B cell (primary cell): ENCODE measurements around the gene SLC44A3. TPM values are rescaled to one million over a fixed set of nuclear protein-coding genes. Genes with fewer than 3 reads are reported as not detected.

Source experiments
- ATAC-seq: fragments of 200-7000 bp; cut with Tn5 transposase; one replicate; pipeline ENCODE4 v1.10.0; 2021; ENCODE audit warnings: low read depth, mild to moderate bottlenecking, moderate number of reproducible peaks, moderate library complexity
- CTCF ChIA-PET: fragments of 350-600 bp; sonication (Branson Sonifier 250); formaldehyde crosslinking; loops from one replicate; lab custom pipeline; 2021; ENCODE audit warnings: antibody characterized with exemption, inconsistent platforms; lab: Charles Lee
- POLR2A ChIA-PET: fragments of 350-600 bp; sonication (Branson Sonifier 250); formaldehyde crosslinking; loops from one replicate; lab custom pipeline; 2021; ENCODE audit warnings: antibody characterized with exemption; lab: Charles Lee
- DNase-seq: peaks from one replicate; pipeline ENCODE4 v3.0.0; 2013
- H2AFZ ChIP-seq: 2 replicates; pipeline ENCODE4 v1.6.1; 2012; ENCODE audit warnings: mild to moderate bottlenecking, low read depth, low read length; ENCODE audit not compliant: insufficient read depth, poor library complexity, severe bottlenecking
- H3K27ac ChIP-seq, 2 donors: 1 replicate in 1 of 2; 2 replicates in 1 of 2; pipeline ENCODE4 v1.5.1; 2012 to 2013; ENCODE audit warnings: low read length in 2 of 2, mild to moderate bottlenecking in 2 of 2, moderate library complexity in 1 of 2
- H3K27me3 ChIP-seq, 4 experiments: fragments of 200-600 bp in 1 of 4; sonication (generic) in 1 of 4; replicated peaks in 1 of 4; 1 replicate in 2 of 4; 2 replicates in 2 of 4; pipeline versions ENCODE4 v1.6.1 to v1.7.0; 2013 to 2016; ENCODE audit warnings: low read length in 3 of 4, mild to moderate bottlenecking in 2 of 4, mixed read lengths in 1 of 4, moderate library complexity in 1 of 4; ENCODE audit not compliant: insufficient read depth in 4 of 4, control insufficient read depth in 3 of 4; ENCODE audit errors: control extremely low read depth in 1 of 4
- H3K36me3 ChIP-seq, 2 experiments: replicated peaks in 1 of 2; 1 replicate in 1 of 2; 2 replicates in 1 of 2; pipeline versions ENCODE4 v1.6.1 to v1.7.1; 2013; ENCODE audit warnings: low read length in 1 of 2; ENCODE audit not compliant: insufficient read depth in 2 of 2, control insufficient read depth in 1 of 2; ENCODE audit errors: control extremely low read depth in 1 of 2, extremely low read depth in 1 of 2
- H3K4me1 ChIP-seq, 2 donors: fragments of 200-600 bp in 1 of 2; sonication (generic) in 1 of 2; 1 replicate in 1 of 2; 2 replicates in 1 of 2; pipeline versions ENCODE4 v1.5.1 to v1.6.1; 2013 to 2017; ENCODE audit warnings: low read length in 2 of 2; ENCODE audit not compliant: control insufficient read depth in 2 of 2, insufficient read depth in 2 of 2
- H3K4me2 ChIP-seq: replicated peaks from 2 replicates; pipeline ENCODE3; 2012; ENCODE audit warnings: mild to moderate bottlenecking, low read depth, low read length; ENCODE audit not compliant: poor library complexity, severe bottlenecking
- H3K4me3 ChIP-seq, 5 experiments: fragments of 200-600 bp in 1 of 5; sonication (generic) in 1 of 5; 1 replicate in 3 of 5; 2 replicates in 2 of 5; pipeline versions ENCODE4 v1.5.1 to v1.7.0; 2011 to 2016; ENCODE audit warnings: low read length in 4 of 5, mild to moderate bottlenecking in 4 of 5, low read depth in 2 of 5, control low read depth in 1 of 5, moderate library complexity in 1 of 5; ENCODE audit not compliant: insufficient read depth in 1 of 5; ENCODE audit errors: control extremely low read depth in 1 of 5, extremely low read depth in 1 of 5
- H3K79me2 ChIP-seq: fragments of 200-600 bp; sonication (generic); one replicate; pipeline ENCODE4 v1.6.0; 2016; ENCODE audit warnings: low read length; ENCODE audit not compliant: control insufficient read depth, insufficient read depth
- H3K9ac ChIP-seq: fragments of 200-600 bp; sonication (generic); 2 replicates; pipeline ENCODE4 v1.6.1; 2017; ENCODE audit warnings: mild to moderate bottlenecking, low read length, moderate library complexity
- H3K9me3 ChIP-seq, 3 donors: one replicate each; pipeline versions ENCODE4 v1.6.1 to v1.7.1; 2013; ENCODE audit warnings: low read length in 2 of 3; ENCODE audit not compliant: control insufficient read depth in 2 of 3, insufficient read depth in 1 of 3; ENCODE audit errors: control extremely low read depth in 1 of 3
- H4K20me1 ChIP-seq: 2 replicates; pipeline ENCODE4 v1.6.0; 2012; ENCODE audit warnings: mild to moderate bottlenecking, low read length; ENCODE audit not compliant: insufficient read depth, control insufficient read depth, poor library complexity, severe bottlenecking
- H3K27ac Mint-ChIP-seq: one replicate; pipeline ENCODE4 v1.8.0; 2021; ENCODE audit warnings: mixed read lengths
- H3K27me3 Mint-ChIP-seq: one replicate; pipeline ENCODE4 v1.8.0; 2021; ENCODE audit warnings: mixed read lengths
- H3K4me1 Mint-ChIP-seq: one replicate; pipeline ENCODE4 v1.8.0; 2021; ENCODE audit warnings: mixed read lengths
- H3K4me3 Mint-ChIP-seq: one replicate; pipeline ENCODE4 v1.8.0; 2021; ENCODE audit warnings: mixed read lengths
- H3K9me3 Mint-ChIP-seq: one replicate; pipeline ENCODE4 v1.8.0; 2022; ENCODE audit warnings: mixed read lengths; ENCODE audit not compliant: insufficient read depth
- EZH2 ChIP-seq: IDR thresholded peaks from 2 replicates; pipeline ENCODE4 v1.6.1; 2012; ENCODE audit warnings: borderline replicate concordance, low read depth, mild to moderate bottlenecking, moderate library complexity, low read length; ENCODE audit not compliant: insufficient read depth, poor library complexity, severe bottlenecking
- WGBS: methylation state at CpG from one replicate; pipeline ENCODE4 v1.1.5; 2013; ENCODE audit warnings: missing lambda C conversion rate; ENCODE audit not compliant: insufficient coverage; 5-methylcytosine and 5-hydroxymethylcytosine counted together
- intact Hi-C: fragments of 100-400 bp; cut with micrococcal nuclease; formaldehyde crosslinking; loops from one replicate; pipeline ENCODE4 v1.10.0; 2022
- polyA plus RNA-seq: library from polyadenylated mRNA; depleted of rRNA; stranded (reverse); fragments of >200 nt; gene quantifications from 2 replicates; pipeline ENCODE4 v1.2.3, GENCODE V29; 2012
- total RNA-seq, 2 donors: library from RNA; stranded (reverse); fragments of 120-200 nt in 1 of 2; gene quantifications; 1 replicate in 1 of 2; 2 replicates in 1 of 2; pipeline versions ENCODE4 v1.2.3 to v1.2.4, GENCODE V29; 2013 to 2022
- TF ChIP-seq, protein P1 (sequence below): fragments of 200-600 bp; IDR thresholded peaks from one replicate; pipeline ENCODE4 v1.8.0; 2022; ENCODE audit warnings: antibody characterized with exemption, mild to moderate bottlenecking

SLC44A3 gene
- total and polyA plus RNA-seq, 2 donors (not counting 1 experiment from before 2014, with no cell fraction given): not detected

DNA sequence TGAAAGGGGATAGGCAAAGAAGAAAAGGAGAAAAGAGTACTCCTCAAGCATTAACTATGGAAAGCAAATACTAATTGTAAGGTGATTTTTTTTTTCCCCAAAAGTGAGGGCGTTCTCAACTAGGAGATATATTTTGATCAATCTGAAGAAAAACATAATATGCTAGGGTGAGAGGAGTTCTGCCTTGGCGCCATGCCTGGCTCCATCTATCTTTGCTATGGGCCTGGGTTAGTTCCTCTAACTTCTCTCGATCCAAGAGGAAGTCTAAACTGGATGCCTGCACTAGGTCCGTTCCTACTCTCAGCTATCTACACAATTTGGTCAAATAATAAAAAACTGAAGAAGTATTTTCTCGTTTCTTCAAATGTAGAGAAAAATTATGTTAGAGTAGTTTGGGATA lies 86.2 kb downstream of the SLC44A3 start:
- Mint-ChIP-seq H3K4me3 (no peak overlapping the region), H3K4me1 (no peaks in the 10 kb centered on the region), H3K27me3 (peaks cover 18% of the 10 kb centered on the region), H3K9me3 (no peaks in the 10 kb centered on the region), H3K27ac (no peak overlapping the region)
- POLR2A ChIA-PET: no interaction called here
- Histone ChIP-seq H3K9me3 (no peaks in the 10 kb centered on the region), H3K4me3 (no peak overlapping the region), H3K36me3 (no peaks in the 10 kb centered on the region), H3K27me3 (no peaks in the 10 kb centered on the region), H3K4me1 (no peaks in the 10 kb centered on the region), H2AFZ (no peak overlapping the region), H3K79me2 (no peaks in the 10 kb centered on the region), H3K4me2 (no peak overlapping the region), H4K20me1 (no peaks in the 10 kb centered on the region), H3K9ac (no peak overlapping the region), H3K27ac (no peak overlapping the region)
- TF ChIP-seq, protein P1, sequence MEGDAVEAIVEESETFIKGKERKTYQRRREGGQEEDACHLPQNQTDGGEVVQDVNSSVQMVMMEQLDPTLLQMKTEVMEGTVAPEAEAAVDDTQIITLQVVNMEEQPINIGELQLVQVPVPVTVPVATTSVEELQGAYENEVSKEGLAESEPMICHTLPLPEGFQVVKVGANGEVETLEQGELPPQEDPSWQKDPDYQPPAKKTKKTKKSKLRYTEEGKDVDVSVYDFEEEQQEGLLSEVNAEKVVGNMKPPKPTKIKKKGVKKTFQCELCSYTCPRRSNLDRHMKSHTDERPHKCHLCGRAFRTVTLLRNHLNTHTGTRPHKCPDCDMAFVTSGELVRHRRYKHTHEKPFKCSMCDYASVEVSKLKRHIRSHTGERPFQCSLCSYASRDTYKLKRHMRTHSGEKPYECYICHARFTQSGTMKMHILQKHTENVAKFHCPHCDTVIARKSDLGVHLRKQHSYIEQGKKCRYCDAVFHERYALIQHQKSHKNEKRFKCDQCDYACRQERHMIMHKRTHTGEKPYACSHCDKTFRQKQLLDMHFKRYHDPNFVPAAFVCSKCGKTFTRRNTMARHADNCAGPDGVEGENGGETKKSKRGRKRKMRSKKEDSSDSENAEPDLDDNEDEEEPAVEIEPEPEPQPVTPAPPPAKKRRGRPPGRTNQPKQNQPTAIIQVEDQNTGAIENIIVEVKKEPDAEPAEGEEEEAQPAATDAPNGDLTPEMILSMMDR: no peak
- no peak for TF ChIP-seq EZH2
- CTCF ChIA-PET: no interaction called here
- DNase-seq (no peak), ATAC-seq (no peak)
- intact Hi-C loops: no loop called here
- WGBS: 70% methylated on average over 2 of the region's 5 CpGs

GRCh38 chr1:94907136-94907535 lies 87.0 kb downstream of the SLC44A3 start:
- ChIA-PET CTCF (no interaction called here), POLR2A (no interaction called here)
- Histone ChIP-seq H3K27ac (no peak overlapping the region), H3K4me2 (no peak overlapping the region), H3K36me3 (no peaks in the 10 kb centered on the region), H3K9me3 (no peaks in the 10 kb centered on the region), H3K4me1 (no peaks in the 10 kb centered on the region), H3K27me3 (no peaks in the 10 kb centered on the region), H3K79me2 (no peaks in the 10 kb centered on the region), H3K9ac (no peak overlapping the region), H4K20me1 (no peaks in the 10 kb centered on the region), H3K4me3 (no peak overlapping the region), H2AFZ (no peak overlapping the region)
- 80% methylated on average over 1 of the region's 3 CpGs for WGBS
- intact Hi-C loops: no loop called here
- ATAC-seq: no peak
- Mint-ChIP-seq H3K4me3 (no peak overlapping the region), H3K4me1 (no peaks in the 10 kb centered on the region), H3K9me3 (no peaks in the 10 kb centered on the region), H3K27me3 (peaks cover 18% of the 10 kb centered on the region), H3K27ac (no peak overlapping the region)
- TF ChIP-seq, protein P1: no peak
- TF ChIP-seq EZH2: no peak
- DNase-seq: no peak
